Stromal cell of bone marrow (primary cell): ENCODE data around the gene ALDH1A1.

Experiments used
- DNase-seq: peaks from one replicate; pipeline ENCODE4 v3.0.0-alpha.2; 2012; ENCODE audit warnings: low read depth

Gene ALDH1A1

GRCh38 chr9:72855890-72856523, 96.8 kb downstream of the ALDH1A1 start:
- no peak for DNase-seq

DNA sequence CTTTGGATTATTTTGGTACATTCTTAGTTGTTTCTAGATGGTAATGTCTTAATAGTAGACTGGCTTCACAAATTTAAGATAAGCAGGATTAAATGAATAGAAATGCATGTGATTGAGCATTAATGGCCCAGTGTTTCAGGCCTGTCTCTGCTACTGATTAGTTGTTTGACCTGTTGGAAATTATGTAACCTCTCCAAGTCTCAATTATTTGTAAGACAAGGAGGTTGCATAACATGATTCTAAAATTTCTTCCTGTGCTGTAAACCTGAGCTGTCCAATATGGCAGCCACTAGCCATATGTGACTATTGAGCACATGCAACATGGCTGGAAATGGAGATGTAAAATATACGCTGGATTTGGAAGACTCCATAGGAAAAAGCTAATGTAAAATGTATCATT, 97.5 kb downstream of the ALDH1A1 start:
- DNase-seq = no peak
